NT2/D1 (cell line): ENCODE data around the gene UBE2F.

ENCODE experiments used
- SUZ12 ChIP-seq: IDR thresholded peaks from 2 replicates; pipeline ENCODE4 v1.6.1; 2011; ENCODE audit not compliant: insufficient read length, insufficient read depth; ENCODE audit errors: extremely low read depth
- YY1 ChIP-seq: IDR thresholded peaks from 2 replicates; pipeline ENCODE4 v1.6.1; 2011; ENCODE audit not compliant: insufficient read length, insufficient read depth

DNA sequence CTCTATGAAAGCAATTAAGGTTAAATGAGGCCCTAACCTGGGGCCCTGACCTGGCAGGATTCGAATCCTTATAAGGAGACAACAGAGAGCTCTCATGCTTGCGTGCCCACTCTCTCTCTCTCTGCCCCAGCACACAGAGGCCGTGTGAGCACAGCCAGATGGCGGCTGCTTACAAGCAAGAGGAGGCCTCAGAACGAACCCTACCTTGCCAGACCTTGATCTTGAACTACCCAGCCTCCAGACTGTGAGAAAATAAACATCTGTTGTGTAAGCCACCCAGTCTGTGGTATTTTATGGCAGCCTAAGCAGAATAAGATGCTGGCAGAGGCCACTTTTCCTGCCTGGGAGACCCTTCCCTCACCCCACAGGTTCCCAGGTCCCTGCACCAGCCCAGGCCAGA is 5.2 kb upstream of the UBE2F start:
- no peak for TF ChIP-seq SUZ12
- TF ChIP-seq YY1 = no peak
